ENCODE data around the gene SEH1L. TPM values are rescaled to one million over a fixed set of nuclear protein-coding genes. Genes with fewer than 3 reads are reported as not detected.

Gene SEH1L
- total and polyA plus RNA-seq, 2 donors (not counting 1 experiment from before 2014, with no cell fraction given): 40.6 to 56.0 TPM

GRCh38 chr18:13005289-13005688, 57.5 kb downstream of the SEH1L start:
- no peak overlapping the region for H3K27ac ChIP-seq (ENCODE audit: insufficient read depth, low read length)
- no peak overlapping the region for H2AFZ ChIP-seq (ENCODE audit: low read length)
- H3K4me1 ChIP-seq (ENCODE audit: control insufficient read depth, extremely low read depth, insufficient read depth, low read length): no peaks in the 10 kb centered on the region

GRCh38 chr18:13006531-13007247, 58.9 kb downstream of the SEH1L start:
- Histone ChIP-seq H3K27ac (ENCODE audit: insufficient read depth, low read length) (no peak overlapping the region), H3K4me1 (ENCODE audit: control insufficient read depth, extremely low read depth, insufficient read depth, low read length) (no peaks in the 10 kb centered on the region), H3K79me2 (ENCODE audit: control insufficient read depth, insufficient read depth, low read length) (peaks cover 2% of the 10 kb centered on the region), H3K9me3 (ENCODE audit: control insufficient read depth, insufficient read depth, low read depth, low read length) (no peaks in the 10 kb centered on the region), H3K4me2 (ENCODE audit: extremely low read depth, insufficient read depth, low read length) (no peak overlapping the region), H3K27me3 (ENCODE audit: control insufficient read depth, insufficient read depth, low read length) (no peaks in the 10 kb centered on the region), H3K36me3 (ENCODE audit: control insufficient read depth, insufficient read depth, low read length) (no peaks in the 10 kb centered on the region), H3K4me3 (replicated peaks in 1 of 4; ENCODE audit: control extremely low read depth in 1 of 4, insufficient read depth in 1 of 4, low read depth in 3 of 4, low read length in 4 of 4) (no peak overlapping the region), H4K20me1 (ENCODE audit: control insufficient read depth, extremely low read depth, insufficient read depth, low read length) (no peaks in the 10 kb centered on the region), H3K9ac (ENCODE audit: insufficient read depth, low read length) (no peak overlapping the region), H2AFZ (ENCODE audit: low read length) (no peak overlapping the region)
- TF ChIP-seq CTCF (conservative IDR thresholded peaks at IDR 0.05 in 1 of 2, IDR thresholded peaks at IDR 0.05 in 1 of 2; ENCODE audit: low read depth in 1 of 2, low read length in 2 of 2) (no peak), EZH2 (IDR thresholded peaks at IDR 0.05; ENCODE audit: low read length, missing control alignments) (no peak)
- no peak for DNase-seq (ENCODE audit: low read depth in 2 of 2)

More at GRCh38 chr18:13005289-13005688, 57.5 kb downstream of the SEH1L start:
- Histone ChIP-seq H4K20me1 (ENCODE audit: control insufficient read depth, extremely low read depth, insufficient read depth, low read length) (no peaks in the 10 kb centered on the region), H3K36me3 (ENCODE audit: control insufficient read depth, insufficient read depth, low read length) (no peaks in the 10 kb centered on the region), H3K27me3 (ENCODE audit: control insufficient read depth, insufficient read depth, low read length) (no peaks in the 10 kb centered on the region), H3K4me3 (replicated peaks in 1 of 4; ENCODE audit: control extremely low read depth in 1 of 4, insufficient read depth in 1 of 4, low read depth in 3 of 4, low read length in 4 of 4) (no peak overlapping the region), H3K9ac (ENCODE audit: insufficient read depth, low read length) (no peak overlapping the region), H3K79me2 (ENCODE audit: control insufficient read depth, insufficient read depth, low read length) (peaks cover 5% of the 10 kb centered on the region), H3K9me3 (ENCODE audit: control insufficient read depth, insufficient read depth, low read depth, low read length) (no peaks in the 10 kb centered on the region), H3K4me2 (ENCODE audit: extremely low read depth, insufficient read depth, low read length) (no peak overlapping the region)
- DNase-seq (ENCODE audit: low read depth in 2 of 2): no peak
- no peak for TF ChIP-seq CTCF (conservative IDR thresholded peaks at IDR 0.05 in 1 of 2, IDR thresholded peaks at IDR 0.05 in 1 of 2; ENCODE audit: low read depth in 1 of 2, low read length in 2 of 2)
- no peak for TF ChIP-seq EZH2 (IDR thresholded peaks at IDR 0.05; ENCODE audit: low read length, missing control alignments)

- Histone ChIP-seq H3K4me2 (ENCODE audit: extremely low read depth, insufficient read depth, low read length) (no peak overlapping the region), H3K27me3 (ENCODE audit: control insufficient read depth, insufficient read depth, low read length) (no peaks in the 10 kb centered on the region)
Measured at GRCh38 chr18:13007248-13007560, 59.4 kb downstream of the SEH1L start.

More at GRCh38 chr18:13007248-13007560, 59.4 kb downstream of the SEH1L start:
- no peak overlapping the region for H2AFZ ChIP-seq (ENCODE audit: low read length)
- H3K79me2 ChIP-seq (ENCODE audit: control insufficient read depth, insufficient read depth, low read length): peaks cover 2% of the 10 kb centered on the region
- TF ChIP-seq CTCF (conservative IDR thresholded peaks at IDR 0.05 in 1 of 2, IDR thresholded peaks at IDR 0.05 in 1 of 2; ENCODE audit: low read depth in 1 of 2, low read length in 2 of 2) (no peak), EZH2 (IDR thresholded peaks at IDR 0.05; ENCODE audit: low read length, missing control alignments) (no peak)
- H4K20me1 ChIP-seq (ENCODE audit: control insufficient read depth, extremely low read depth, insufficient read depth, low read length): no peaks in the 10 kb centered on the region
- H3K9ac ChIP-seq (ENCODE audit: insufficient read depth, low read length): no peak overlapping the region
- no peaks in the 10 kb centered on the region for H3K36me3 ChIP-seq (ENCODE audit: control insufficient read depth, insufficient read depth, low read length)
- DNase-seq (ENCODE audit: low read depth in 2 of 2): no peak
- no peaks in the 10 kb centered on the region for H3K4me1 ChIP-seq (ENCODE audit: control insufficient read depth, extremely low read depth, insufficient read depth, low read length)
- H3K4me3 ChIP-seq (replicated peaks in 1 of 4; ENCODE audit: control extremely low read depth in 1 of 4, insufficient read depth in 1 of 4, low read depth in 3 of 4, low read length in 4 of 4): no peak overlapping the region
- no peak overlapping the region for H3K27ac ChIP-seq (ENCODE audit: insufficient read depth, low read length)
- no peaks in the 10 kb centered on the region for H3K9me3 ChIP-seq (ENCODE audit: control insufficient read depth, insufficient read depth, low read depth, low read length)

Data from fibroblast of lung (primary cell).